Suprapubic skin (tissue), 4 donors: ENCODE measurements around the gene CYB561D2.

Source experiments
- EP300 ChIP-seq: sonication (generic); formaldehyde crosslinking; IDR thresholded peaks from one replicate; pipeline ENCODE4 v1.6.1; 2017; ENCODE audit warnings: antibody characterized with exemption
- POLR2A ChIP-seq, 2 donors: fragments of 450-650 bp; IDR thresholded peaks; one replicate each; pipeline ENCODE4 v1.6.1; 2017; ENCODE audit warnings: antibody characterized with exemption in 2 of 2, mild to moderate bottlenecking in 2 of 2, moderate library complexity in 2 of 2
- POLR2AphosphoS5 ChIP-seq, 3 donors: sonication (generic); formaldehyde crosslinking; IDR thresholded peaks; one replicate each; pipeline ENCODE4 v1.6.1; 2017; ENCODE audit warnings: antibody characterized with exemption in 3 of 3
- TF ChIP-seq, protein P1 (sequence below), 2 donors: fragments of 200-600 bp in 1 of 2; fragments of 450-650 bp in 1 of 2; sonication (generic) in 1 of 2; IDR thresholded peaks; one replicate each; pipeline ENCODE4 v1.5.1; 2016 to 2019; ENCODE audit warnings: antibody characterized with exemption in 2 of 2, mild to moderate bottlenecking in 1 of 2, moderate library complexity in 1 of 2

DNA sequence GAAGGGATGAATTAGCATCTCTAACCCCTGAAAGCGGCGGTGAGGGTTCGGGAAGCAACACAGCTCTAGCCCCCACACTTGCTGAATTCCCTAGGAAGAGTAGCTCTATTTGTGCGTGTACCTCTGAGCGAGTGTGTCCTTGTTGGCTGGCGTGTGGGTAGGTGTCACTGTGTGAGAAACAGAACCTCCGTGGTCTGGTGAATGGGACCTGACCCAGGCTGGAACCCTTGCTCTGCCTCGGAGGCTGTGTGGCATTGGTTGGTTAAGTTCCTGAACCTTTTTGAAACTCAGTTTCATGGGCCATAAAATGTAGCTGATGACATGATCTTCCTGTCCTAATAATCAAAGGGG is 9.1 kb downstream of the CYB561D2 start:
- TF ChIP-seq, protein P1, sequence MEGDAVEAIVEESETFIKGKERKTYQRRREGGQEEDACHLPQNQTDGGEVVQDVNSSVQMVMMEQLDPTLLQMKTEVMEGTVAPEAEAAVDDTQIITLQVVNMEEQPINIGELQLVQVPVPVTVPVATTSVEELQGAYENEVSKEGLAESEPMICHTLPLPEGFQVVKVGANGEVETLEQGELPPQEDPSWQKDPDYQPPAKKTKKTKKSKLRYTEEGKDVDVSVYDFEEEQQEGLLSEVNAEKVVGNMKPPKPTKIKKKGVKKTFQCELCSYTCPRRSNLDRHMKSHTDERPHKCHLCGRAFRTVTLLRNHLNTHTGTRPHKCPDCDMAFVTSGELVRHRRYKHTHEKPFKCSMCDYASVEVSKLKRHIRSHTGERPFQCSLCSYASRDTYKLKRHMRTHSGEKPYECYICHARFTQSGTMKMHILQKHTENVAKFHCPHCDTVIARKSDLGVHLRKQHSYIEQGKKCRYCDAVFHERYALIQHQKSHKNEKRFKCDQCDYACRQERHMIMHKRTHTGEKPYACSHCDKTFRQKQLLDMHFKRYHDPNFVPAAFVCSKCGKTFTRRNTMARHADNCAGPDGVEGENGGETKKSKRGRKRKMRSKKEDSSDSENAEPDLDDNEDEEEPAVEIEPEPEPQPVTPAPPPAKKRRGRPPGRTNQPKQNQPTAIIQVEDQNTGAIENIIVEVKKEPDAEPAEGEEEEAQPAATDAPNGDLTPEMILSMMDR (IDR thresholded peaks at IDR 0.05): no peak
- TF ChIP-seq POLR2AphosphoS5 (IDR thresholded peaks at IDR 0.05) (no peak), POLR2A (IDR thresholded peaks at IDR 0.05) (no peak), EP300 (no peak)
